Gastrocnemius medialis (tissue), 4 donors: ENCODE data around the gene CHD8. TPM values are rescaled to one million over a fixed set of nuclear protein-coding genes. Genes with fewer than 3 reads are reported as not detected.

Source experiments
- ATAC-seq, 2 donors: fragments of 150-250 bp; one replicate each; pipeline ENCODE4 v1.9.1; 2016
- DNase-seq, 2 donors: peaks; one replicate each; pipeline ENCODE4 v3.0.0-alpha.2; 2019
- H3K27ac ChIP-seq, 4 donors: fragments of 200-600 bp; sonication (generic); 1 replicate in 1 of 4; 2 replicates in 3 of 4; pipeline ENCODE4 v1.5.1; 2016 to 2018; ENCODE audit warnings: mild to moderate bottlenecking in 2 of 4, moderate library complexity in 1 of 4
- H3K27me3 ChIP-seq, 3 donors: fragments of 200-600 bp; sonication (generic) in 2 of 3; 1 replicate in 1 of 3; 2 replicates in 2 of 3; pipeline versions ENCODE4 v1.5.1 to v1.6.0; 2016 to 2019; ENCODE audit warnings: mild to moderate bottlenecking in 1 of 3, moderate library complexity in 1 of 3
- H3K36me3 ChIP-seq, 2 donors: fragments of 200-600 bp; sonication (generic) in 1 of 2; one replicate each; pipeline ENCODE4 v1.5.1; 2017 to 2018
- H3K4me1 ChIP-seq, 2 donors: fragments of 200-600 bp; sonication (generic) in 1 of 2; one replicate each; pipeline ENCODE4 v1.5.1; 2016 to 2017; ENCODE audit warnings: mild to moderate bottlenecking in 2 of 2
- H3K4me3 ChIP-seq, 4 donors: fragments of 200-600 bp; sonication (generic) in 3 of 4; 1 replicate in 1 of 4; 2 replicates in 3 of 4; pipeline ENCODE4 v1.5.1; 2016 to 2019; ENCODE audit warnings: mild to moderate bottlenecking in 2 of 4
- H3K9me3 ChIP-seq, 3 donors: fragments of 200-600 bp; sonication (generic) in 2 of 3; 1 replicate in 1 of 3; 2 replicates in 2 of 3; pipeline ENCODE4 v1.5.1; 2016 to 2019
- POLR2A ChIP-seq, 2 donors: fragments of 450-650 bp; IDR thresholded peaks; one replicate each; pipeline ENCODE4 v1.6.1; 2017; ENCODE audit warnings: antibody characterized with exemption in 2 of 2, mild to moderate bottlenecking in 2 of 2, moderate library complexity in 2 of 2
- in situ Hi-C, 4 donors: fragments of 200-750 bp; cut with MboI; loops; one replicate each; pipeline versions ENCODE4 v1.15.0 to v1.8.0; 2017; ENCODE audit warnings: low sequenced_read_pairs in 4 of 4
- intact Hi-C: fragments of 100-400 bp; cut with DNase I; formaldehyde crosslinking; loops from one replicate; pipeline ENCODE4 v1.15.1; 2023; ENCODE audit warnings: low total_unique reads
- total RNA-seq, 4 donors: library from RNA; depleted of rRNA; stranded (reverse); fragments of >200 nt; gene quantifications; one replicate each; pipeline versions ENCODE4 v1.1.0 to v1.2.3, GENCODE V29; 2016
- TF ChIP-seq, protein P1 (sequence below), 5 experiments: fragments of 450-650 bp in 3 of 5; fragments of 200-600 bp in 2 of 5; sonication (generic) in 2 of 5; IDR thresholded peaks in 4 of 5; conservative IDR thresholded peaks in 1 of 5; 1 replicate in 4 of 5; 2 replicates in 1 of 5; pipeline ENCODE4 v1.5.1; 2016 to 2019; ENCODE audit warnings: antibody characterized with exemption in 5 of 5, mild to moderate bottlenecking in 3 of 5, moderate library complexity in 3 of 5

Gene CHD8
- total RNA-seq, 4 donors from 2014 or later: 23.8 to 49.5 (median 37.6) TPM

DNA sequence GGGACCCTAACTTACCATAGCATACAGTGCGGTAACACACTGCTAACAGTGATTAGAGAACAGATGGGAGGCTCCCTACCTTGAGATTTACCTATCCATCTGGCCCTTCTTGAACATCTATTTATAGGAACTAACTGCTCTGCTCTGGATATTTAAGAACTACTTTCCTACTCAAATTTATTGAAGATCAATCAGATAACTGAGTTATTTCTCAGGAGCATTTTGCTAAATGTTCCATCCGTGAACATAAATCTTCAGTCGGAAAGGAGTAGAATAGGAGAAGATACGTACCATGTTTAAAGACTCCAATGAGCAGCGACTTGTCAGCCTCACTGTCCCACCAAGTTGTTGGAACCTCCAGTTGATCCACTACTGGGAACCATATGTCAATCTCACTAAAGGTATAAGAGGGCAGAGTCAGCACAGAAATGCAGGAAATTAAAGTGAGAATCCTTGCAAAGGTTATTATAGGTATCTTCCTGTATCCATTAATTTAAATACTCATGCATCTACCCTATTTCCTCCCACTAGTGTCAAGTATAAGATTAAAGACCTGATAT is 56.5 kb downstream of the CHD8 start:
- no peak overlapping the region for H3K4me3 ChIP-seq
- H3K4me1 ChIP-seq: no peaks in the 10 kb centered on the region
- H3K27me3 ChIP-seq: no peaks in the 10 kb centered on the region
- in situ Hi-C loops: loop anchor here in 1 of 4 donors (25.0 kb wide), 1 partner anchor 162 kb away; no protein-coding TSS in a partner anchor
- intact Hi-C loops: no loop called here
- TF ChIP-seq, protein P1, sequence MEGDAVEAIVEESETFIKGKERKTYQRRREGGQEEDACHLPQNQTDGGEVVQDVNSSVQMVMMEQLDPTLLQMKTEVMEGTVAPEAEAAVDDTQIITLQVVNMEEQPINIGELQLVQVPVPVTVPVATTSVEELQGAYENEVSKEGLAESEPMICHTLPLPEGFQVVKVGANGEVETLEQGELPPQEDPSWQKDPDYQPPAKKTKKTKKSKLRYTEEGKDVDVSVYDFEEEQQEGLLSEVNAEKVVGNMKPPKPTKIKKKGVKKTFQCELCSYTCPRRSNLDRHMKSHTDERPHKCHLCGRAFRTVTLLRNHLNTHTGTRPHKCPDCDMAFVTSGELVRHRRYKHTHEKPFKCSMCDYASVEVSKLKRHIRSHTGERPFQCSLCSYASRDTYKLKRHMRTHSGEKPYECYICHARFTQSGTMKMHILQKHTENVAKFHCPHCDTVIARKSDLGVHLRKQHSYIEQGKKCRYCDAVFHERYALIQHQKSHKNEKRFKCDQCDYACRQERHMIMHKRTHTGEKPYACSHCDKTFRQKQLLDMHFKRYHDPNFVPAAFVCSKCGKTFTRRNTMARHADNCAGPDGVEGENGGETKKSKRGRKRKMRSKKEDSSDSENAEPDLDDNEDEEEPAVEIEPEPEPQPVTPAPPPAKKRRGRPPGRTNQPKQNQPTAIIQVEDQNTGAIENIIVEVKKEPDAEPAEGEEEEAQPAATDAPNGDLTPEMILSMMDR (IDR thresholded peaks at IDR 0.05 in 4 of 5, conservative IDR thresholded peaks at IDR 0.05 in 1 of 5): no peak
- no peak for TF ChIP-seq POLR2A (IDR thresholded peaks at IDR 0.05)
- peaks cover 14 to 100% of the 10 kb centered on the region in 2 donors for H3K36me3 ChIP-seq
- H3K9me3 ChIP-seq: no peaks in the 10 kb centered on the region
- ATAC-seq: no peak
- DNase-seq: no peak
- no peak overlapping the region for H3K27ac ChIP-seq

DNA sequence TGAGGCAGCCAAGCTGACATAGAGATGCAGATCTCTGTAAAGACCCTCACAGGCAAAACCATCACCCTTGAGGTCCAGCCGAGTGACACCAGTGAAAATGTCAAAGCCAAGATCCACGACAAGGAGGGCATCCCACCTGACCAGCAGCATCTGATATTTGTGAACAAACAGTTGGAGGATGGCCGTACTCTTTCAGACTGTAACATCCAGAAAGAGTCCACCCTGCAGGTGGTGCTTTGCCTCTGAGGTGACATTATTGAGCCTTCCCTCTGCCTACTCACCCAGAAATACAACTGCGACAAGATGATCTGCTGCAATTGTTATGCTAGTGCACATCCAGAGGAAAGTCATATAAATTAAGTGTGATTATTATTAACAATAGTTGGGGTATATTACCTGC is 57.0 kb downstream of the CHD8 start:
- H3K36me3 ChIP-seq: peaks cover 14 to 100% of the 10 kb centered on the region in 2 donors
- in situ Hi-C loops (loop anchor here in 1 of 4 donors (25.0 kb wide), 1 partner anchor 162 kb away; no protein-coding TSS in a partner anchor), intact Hi-C loops (no loop called here)
- no peaks in the 10 kb centered on the region for H3K27me3 ChIP-seq
- no peak overlapping the region for H3K4me3 ChIP-seq
- no peak for TF ChIP-seq POLR2A (IDR thresholded peaks at IDR 0.05)
- TF ChIP-seq, protein P1 (IDR thresholded peaks at IDR 0.05 in 4 of 5, conservative IDR thresholded peaks at IDR 0.05 in 1 of 5): no peak
- no peak overlapping the region for H3K27ac ChIP-seq
- no peaks in the 10 kb centered on the region for H3K4me1 ChIP-seq
- no peak for DNase-seq
- H3K9me3 ChIP-seq: no peaks in the 10 kb centered on the region
- ATAC-seq: no peak

DNA sequence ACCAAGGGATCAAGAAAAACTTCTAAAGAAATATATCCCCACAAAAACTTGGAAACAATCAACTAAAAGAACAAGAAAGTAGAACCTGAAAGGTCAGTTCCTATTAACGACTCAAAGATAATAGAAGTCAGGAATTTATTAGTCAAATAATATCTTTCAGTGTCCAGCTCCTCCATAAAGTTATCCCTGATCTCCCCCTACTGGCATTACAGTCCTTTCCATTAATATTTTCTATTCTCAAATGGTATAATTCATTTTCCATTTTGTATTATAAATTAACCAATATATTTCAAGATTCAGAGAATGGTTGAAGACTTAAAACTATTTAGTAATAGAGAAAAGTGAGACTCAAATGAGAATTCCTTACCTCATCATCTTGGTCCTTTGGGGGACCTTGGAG is 60.5 kb downstream of the CHD8 start:
- Histone ChIP-seq H3K9me3 (no peaks in the 10 kb centered on the region), H3K36me3 (peaks cover 13 to 100% of the 10 kb centered on the region in 2 donors), H3K27ac (no peak overlapping the region), H3K4me3 (no peak overlapping the region), H3K4me1 (no peaks in the 10 kb centered on the region), H3K27me3 (no peaks in the 10 kb centered on the region)
- in situ Hi-C loops (loop anchor here in 1 of 4 donors (25.0 kb wide), 1 partner anchor 158 kb away; no protein-coding TSS in a partner anchor), intact Hi-C loops (no loop called here)
- DNase-seq (no peak), ATAC-seq (no peak)
- no peak for TF ChIP-seq POLR2A (IDR thresholded peaks at IDR 0.05)
- TF ChIP-seq, protein P1 (IDR thresholded peaks at IDR 0.05 in 4 of 5, conservative IDR thresholded peaks at IDR 0.05 in 1 of 5): no peak

DNA sequence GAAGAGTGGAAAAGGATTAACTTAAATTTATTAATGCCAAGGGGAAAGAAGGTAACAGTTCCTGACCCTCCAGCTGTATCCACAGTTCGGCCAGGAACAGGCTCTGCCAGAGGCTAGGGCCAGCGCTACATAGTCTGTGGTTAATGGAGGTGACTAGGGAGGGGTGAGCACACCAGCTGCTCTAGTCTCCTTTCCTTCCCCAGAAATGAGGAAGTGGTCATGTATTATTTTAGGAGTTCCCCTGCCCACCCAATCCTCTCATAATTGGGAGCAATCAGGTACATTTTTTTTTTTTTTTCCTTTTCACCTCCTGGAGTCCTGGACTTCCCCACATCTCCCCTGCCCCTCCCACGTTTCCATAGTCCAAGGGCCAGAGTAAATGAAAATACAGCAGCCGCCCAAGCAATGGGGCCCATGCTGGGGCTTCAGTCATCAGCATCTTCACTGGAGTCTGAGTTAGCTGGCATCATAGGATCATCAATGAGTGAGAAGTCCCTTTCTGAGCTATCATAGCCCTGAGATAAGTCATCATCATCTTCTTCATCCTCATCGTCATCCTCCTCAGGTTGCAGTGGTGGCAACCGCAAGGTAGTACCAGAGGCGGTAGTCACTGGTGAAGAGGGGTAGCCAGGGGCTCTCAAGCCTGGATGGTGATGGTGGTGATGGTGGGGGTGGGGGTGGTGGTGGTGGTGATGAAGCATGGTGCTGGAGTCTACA is 70.6 kb downstream of the CHD8 start:
- Histone ChIP-seq H3K27ac (peak overlapping the region in 3 of 4 donors; percentile 88 to 95 (median 90)), H3K4me3 (no peak overlapping the region), H3K9me3 (no peaks in the 10 kb centered on the region), H3K4me1 (peaks cover 16 to 27% of the 10 kb centered on the region in 2 donors), H3K27me3 (no peaks in the 10 kb centered on the region), H3K36me3 (peaks cover 0 to 40% of the 10 kb centered on the region in 2 donors)
- intact Hi-C loops: loop anchor here (2.0 kb wide), 2 partner anchors 91 to 125 kb away; partner anchors contain the start of genes METTL3, RAB2B and TOX4
- DNase-seq (no peak), ATAC-seq (no peak)
- no peak for TF ChIP-seq POLR2A (IDR thresholded peaks at IDR 0.05)
- TF ChIP-seq, protein P1 (IDR thresholded peaks at IDR 0.05 in 4 of 5, conservative IDR thresholded peaks at IDR 0.05 in 1 of 5): no peak
- in situ Hi-C loops: loop anchor here in 1 of 4 donors (25.0 kb wide), 1 partner anchor 148 kb away; no protein-coding TSS in a partner anchor
